ENCODE results near the gene PTPN23.

GRCh38 chr3:47404955-47405790 lies 24.4 kb downstream of the PTPN23 start:
- no peak for TF ChIP-seq CTCF (IDR thresholded peaks at IDR 0.05)
- no peak for TF ChIP-seq POLR2A (IDR thresholded peaks at IDR 0.05)

Measured in body of pancreas (tissue), 4 donors.